GM18505 (cell line): ENCODE data around the gene CFAP70.

Experiments
- ATAC-seq: cut with Tn5 transposase; IDR thresholded peaks from one replicate; pipeline ENCODE4 v1.9.1; 2021; ENCODE audit not compliant: unreplicated experiment
- POLR2A ChIP-seq: IDR thresholded peaks from 4 replicates; pipeline ENCODE4 v1.6.1; 2011; ENCODE audit warnings: borderline replicate concordance; ENCODE audit not compliant: insufficient read depth, insufficient read length; ENCODE audit errors: extremely low read depth

CFAP70 gene

DNA sequence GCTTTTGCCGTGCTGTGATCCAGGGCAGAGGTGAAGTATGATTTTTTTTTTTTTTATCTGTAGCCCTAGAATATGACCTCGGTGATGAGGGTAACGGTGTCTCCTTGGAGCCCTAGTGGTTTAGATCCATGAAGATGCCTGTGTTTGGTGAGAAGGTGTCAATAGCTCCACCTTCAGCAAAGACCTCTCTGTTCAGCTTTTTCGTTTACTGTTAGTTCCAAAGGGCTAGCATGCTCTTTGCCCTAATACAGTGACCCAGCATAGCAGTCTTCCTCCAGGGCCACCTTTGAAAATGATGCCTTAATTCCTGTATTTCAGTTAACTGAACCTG, 105.5 kb downstream of the CFAP70 start:
- ATAC-seq, result no peak
- no peak for TF ChIP-seq POLR2A

DNA sequence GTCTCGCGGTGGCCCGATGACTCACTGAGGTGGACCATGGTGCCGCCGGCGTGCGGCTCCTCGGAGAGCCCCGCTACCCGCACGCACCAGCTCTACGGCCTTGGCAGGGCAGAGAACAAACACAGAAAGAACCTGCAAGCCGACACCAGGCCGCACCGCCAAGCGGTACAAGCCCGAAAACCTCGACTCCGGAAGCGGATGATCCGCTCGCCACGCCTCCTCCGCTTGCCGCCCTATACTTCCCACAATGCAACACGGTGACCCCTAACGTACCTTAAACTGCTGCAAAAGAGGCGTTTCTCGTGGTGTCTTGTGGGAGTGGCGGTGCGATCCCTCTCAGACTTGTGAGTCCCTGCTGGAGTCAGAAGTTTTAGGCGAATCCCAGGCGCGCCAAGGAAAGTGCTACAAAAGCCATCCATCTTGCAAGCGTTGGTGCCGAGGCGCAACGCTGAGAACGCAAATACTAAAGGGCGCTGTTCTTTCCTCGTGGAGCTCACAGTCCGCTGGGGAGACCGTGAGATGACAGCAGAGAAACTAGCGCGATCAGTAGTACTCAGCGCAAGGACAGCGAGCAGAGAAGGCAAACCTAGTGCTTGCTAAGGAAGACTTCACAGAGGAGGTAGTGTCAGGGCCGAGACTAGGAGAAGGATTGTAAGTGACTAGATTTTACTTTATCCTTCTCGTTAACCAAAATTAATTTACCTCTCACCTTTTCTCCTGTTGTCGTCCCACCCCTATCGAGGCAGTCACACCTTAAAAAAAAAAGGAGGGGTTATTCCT, 106.0 kb downstream of the CFAP70 start, which contains the start of gene MRPS16:
Gene MRPS16 (minus strand): TSS at position 200 of the 780 bp plus-strand sequence. CDS start 162 bp downstream, at position 38.
- ATAC-seq, result peak; percentile 81
- TF ChIP-seq POLR2A, result peak; percentile 98

DNA sequence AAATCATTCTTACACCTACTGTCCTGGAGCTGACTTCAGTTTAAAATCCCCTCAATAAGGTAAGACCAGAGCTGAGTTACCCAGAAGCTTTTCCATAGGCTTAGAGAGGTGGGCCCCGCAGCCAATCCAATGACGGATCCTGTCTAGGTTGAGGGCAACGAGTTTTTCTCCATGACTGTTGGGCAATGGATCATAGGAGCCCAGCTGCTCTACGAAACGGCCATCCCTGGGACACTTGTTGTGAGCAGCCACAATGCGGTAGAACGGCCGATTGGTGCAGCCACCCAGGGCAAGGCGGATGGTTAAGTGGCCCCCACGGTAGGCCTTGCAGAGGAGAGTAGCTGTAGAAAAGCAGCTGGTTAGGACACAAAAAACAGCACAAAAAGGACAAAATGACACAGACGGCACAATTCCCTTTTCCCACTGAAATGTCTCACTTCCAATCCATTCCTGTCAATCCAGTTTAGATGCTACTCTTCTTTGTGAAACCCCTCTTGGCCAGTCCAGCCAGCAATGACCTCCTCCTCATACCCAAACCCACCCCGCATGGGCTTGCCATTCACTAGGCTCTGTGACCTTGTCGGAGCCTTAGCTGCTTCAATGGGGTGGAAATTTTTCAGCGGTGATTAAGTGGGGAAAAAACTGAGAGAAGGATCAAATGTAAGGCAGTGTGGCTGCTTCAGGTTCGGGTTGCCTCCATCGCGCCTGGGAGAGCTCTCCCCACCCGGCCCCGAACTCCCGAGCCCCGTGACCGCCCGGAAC, 106.8 kb downstream of the CFAP70 start:
- ATAC-seq, result no peak
- TF ChIP-seq POLR2A, result no peak

DNA sequence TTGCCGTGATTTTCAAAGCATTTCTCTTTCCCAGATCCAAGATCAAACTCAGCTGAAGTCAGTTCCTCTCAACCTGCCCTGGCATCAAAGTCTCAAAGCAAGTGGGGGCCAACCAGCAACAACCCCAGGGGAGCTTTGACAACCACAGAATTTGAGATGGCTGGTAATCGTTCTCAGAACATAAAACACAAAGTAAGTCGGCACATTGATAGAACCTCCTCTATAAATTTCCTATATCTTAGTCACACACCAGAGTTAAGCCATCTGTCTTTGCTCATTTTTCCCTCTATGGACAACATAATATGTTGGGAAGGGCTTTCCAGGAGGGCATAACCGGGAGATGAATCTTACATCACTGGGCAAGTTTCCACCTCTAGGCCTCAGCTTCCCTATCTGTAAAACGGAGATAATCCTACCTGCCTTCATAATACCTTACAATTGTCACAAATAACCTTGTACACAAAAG, 110.4 kb downstream of the CFAP70 start:
- TF ChIP-seq POLR2A, result no peak
- ATAC-seq, result no peak

DNA sequence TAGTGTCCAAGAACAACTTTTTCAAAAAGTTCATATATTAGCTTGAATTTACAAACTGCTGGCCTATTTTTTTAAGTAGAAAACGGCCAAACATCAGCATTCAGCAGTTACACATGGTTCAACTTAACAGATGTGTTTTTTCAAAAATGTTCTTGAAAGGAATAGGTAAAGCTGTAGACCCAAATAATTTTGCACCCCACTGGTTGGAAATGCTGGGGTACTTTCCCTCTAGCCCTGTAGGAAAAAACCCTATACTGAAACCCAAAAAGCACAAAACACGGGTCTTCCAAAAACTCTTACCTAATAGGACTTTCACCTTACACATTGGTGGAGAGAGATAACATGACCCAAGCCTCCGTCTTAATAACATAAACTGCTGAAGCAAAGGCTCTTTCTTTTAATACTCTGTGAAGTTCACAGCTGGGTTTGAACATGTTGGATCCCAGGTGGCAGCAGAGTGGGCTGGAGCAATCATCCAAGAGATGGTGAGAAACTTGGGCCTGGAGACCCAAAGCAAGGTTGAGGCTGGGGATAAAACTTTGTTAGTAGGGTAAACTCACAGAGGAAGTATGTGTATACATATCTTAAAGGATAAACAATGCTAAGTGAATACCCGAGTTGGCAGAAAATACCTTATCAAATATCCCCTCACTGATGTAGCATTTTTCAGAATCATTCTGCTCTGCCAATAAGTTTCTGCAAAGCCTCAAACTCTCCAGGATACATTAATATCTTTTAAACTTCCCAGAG, 111.0 kb downstream of the CFAP70 start:
- no peak for ATAC-seq
- TF ChIP-seq POLR2A, result no peak

DNA sequence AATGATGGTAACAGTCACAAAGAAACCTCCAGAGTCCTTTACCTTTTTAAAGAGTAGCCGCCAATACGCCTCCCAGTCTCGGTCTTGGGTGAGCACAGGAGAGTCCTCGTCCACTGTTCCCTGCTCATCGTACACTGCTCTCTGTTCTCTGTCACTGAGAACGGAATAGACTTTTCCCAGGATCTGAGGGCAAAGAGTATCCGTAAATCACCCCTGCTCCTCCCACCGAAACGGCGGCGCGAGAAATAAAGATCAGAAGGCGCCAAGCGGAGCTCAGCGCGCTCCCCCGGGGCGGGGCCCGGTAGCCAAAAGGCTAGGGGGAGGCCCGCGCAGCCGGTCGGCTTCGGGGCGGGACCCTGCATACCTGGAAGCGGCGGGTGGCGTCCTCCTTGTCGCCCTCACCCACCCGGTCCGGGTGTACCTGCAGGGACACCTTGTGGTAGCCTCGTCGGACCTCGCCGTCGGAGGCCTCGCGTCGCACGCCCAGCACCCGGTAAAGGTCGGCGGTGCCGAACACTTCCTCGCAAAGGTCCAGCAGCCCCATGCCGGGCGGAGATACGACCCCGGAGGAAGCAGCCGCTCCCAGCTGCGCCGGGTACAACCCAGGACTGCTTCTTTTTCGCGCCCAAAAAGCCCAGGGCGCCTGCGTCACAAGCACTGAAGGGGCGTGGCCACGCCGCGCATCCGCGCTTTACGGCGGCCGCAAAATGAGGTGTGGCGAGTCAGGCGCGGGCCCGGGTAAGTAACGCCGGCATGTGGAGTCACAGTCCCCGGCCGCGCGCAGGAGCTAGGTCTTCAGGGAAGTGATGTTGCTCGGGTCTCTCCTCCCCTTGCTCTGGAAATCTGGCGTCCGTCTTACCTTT, 111.8 kb downstream of the CFAP70 start, which contains the start of gene DNAJC9:
Gene DNAJC9 (minus strand): TSS at position 610 of the 863 bp plus-strand sequence. CDS start 66 bp downstream, at position 544.
- TF ChIP-seq POLR2A, result peak; percentile 97
- ATAC-seq, result peak; percentile 85

DNA sequence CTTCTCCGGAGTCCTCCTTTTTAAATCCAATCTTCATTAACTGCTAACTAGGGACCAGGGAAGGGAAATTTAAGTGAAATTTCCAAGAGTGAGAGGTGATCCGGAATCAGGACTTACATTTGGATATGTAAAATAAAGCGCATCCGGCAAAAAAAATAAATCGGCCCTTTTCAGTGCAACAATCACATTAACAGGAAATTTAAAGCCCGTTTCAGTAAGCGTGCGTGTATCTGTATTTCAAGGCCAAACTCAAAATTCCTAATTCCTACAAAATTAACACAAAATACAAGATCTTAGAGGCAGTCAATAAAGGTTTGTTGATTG, 112.4 kb downstream of the CFAP70 start:
- TF ChIP-seq POLR2A, result no peak
- no peak for ATAC-seq

DNA sequence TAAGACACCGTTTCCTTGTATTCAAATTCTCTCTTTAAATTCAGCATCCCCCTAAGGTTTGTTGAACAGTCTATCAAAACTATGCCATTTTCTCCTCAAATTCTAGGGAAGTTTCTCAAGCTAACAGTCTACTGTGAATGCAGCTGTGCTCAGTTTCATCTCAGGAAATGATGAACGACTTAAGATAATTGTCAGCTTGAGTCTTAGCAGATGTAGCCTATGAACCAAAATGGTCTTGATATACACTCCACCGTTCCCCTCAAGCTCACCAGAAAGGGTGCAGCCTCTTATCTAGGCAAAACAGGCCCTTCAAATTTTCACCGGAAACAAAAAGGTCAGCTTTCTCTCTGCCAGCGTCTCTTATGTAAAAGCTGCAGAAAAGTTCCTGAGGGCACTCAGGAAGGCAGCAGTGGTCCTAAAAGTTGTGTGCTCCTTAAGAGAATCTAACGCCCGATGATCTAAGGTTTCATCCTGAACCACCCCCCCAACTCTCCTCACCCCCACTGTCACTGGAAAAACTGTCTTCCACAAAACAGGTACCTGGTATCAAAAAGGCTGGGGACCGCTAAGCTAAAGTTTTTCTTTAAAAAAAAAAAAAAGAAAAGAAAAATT, 113.7 kb downstream of the CFAP70 start:
- no peak for ATAC-seq
- no peak for TF ChIP-seq POLR2A

DNA sequence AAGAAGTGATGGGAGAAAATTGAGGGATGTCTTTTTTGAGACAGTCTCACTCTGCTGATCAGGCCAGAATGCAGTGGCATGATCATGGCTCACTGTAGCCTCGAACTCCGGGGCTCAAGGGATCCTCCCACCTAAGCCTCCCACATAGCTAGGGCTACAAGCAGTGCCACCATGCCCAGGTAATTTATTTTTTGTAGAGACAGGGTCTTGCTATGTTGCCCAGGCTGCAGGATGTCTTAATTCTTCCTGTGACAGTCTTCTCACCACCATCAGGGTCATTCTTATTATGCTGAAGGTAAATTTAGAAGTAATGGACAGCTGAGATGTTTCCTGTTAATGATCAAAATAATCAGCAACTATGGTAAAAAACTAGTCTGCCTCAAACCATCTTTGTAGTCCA, 118.8 kb downstream of the CFAP70 start:
- TF ChIP-seq POLR2A, result no peak
- ATAC-seq, result no peak

DNA sequence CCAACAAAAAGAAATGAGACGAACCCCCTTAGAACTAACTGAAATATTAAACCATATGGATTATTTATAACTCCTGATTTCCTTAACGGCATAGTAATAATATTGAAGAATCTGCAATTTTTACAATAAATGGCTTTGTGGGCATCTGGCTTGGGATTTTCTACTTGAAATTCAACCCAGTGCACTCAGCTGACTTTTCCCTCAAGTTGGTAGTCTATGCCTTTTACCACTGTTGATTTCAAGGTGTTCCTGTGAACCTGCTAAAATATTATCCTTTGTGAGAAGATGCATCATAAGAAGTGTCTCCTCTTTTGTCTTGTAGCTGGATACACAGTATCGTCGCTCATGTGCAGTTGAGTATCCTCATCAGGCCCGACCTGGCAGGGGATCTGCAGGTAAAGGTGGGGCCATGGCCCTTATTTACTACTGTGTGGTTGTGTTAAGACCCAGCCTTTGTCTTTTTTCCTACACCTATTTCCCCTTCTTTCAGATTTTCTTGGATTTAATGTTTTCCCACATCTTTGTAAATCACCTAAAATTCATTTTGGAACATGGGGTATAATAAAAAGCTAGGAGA, 119.6 kb downstream of the CFAP70 start:
- no peak for ATAC-seq
- TF ChIP-seq POLR2A, result no peak

DNA sequence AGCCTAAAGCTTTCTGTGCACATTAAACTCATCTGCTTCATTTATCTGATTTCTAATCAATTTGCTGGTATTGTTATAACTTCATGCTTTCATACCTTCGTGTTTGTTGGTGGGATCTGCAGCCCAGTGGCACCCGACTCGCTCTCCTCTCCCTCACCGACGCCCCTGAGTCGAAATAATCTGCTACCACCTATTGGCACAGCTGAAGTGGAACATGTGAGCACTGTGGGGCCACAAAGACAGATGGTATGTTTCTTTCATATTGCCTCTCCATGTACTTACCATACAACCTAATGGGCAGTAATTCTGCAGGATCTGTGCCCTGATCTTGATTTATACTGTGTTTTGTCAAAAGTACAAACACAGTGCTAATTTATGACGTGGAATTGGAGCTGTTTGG, 124.0 kb downstream of the CFAP70 start:
- TF ChIP-seq POLR2A, result no peak
- ATAC-seq, result no peak

DNA sequence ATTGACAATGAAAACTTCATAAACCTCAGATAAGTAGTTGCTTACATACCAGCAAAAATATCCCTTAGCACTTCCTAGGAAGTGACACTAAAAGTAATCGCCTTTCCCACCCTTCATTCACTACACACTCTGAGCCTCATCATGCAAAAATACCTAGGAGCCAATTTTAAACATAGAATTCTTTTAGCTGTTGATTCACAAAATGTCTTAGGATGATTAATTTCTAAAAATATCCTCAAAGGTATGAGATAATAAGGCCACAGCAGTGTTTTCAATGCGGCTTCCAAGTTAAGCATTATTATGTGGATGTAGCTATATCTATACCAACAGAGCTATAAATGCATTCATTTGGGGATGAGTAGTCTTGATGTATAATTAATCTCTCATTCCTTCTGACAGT, 124.8 kb downstream of the CFAP70 start:
- no peak for ATAC-seq
- TF ChIP-seq POLR2A, result no peak
